LNCaP clone FGC (cell line): ENCODE data around the gene CLOCK.

Experiments
- DNase-seq: peaks from one replicate; pipeline ENCODE4 v3.0.0-alpha.2; 2011; ENCODE audit warnings: low read depth
- H3K4me3 ChIP-seq: 2 replicates; pipeline ENCODE4 v1.5.1; 2011; ENCODE audit warnings: mild to moderate bottlenecking, low read depth, low read length, control low read depth
- CTCF ChIP-seq: IDR thresholded peaks from 2 replicates; pipeline ENCODE4 v1.5.1; 2012; ENCODE audit warnings: mild to moderate bottlenecking; ENCODE audit not compliant: control insufficient read depth, insufficient read depth; ENCODE audit errors: extremely low read depth

CLOCK gene

GRCh38 chr4:55509266-55509665, 37.4 kb downstream of the CLOCK start:
- no peak for TF ChIP-seq CTCF

GRCh38 chr4:55507612-55508011, 39.1 kb downstream of the CLOCK start:
- no peak overlapping the region for H3K4me3 ChIP-seq
- TF ChIP-seq CTCF, result no peak
- no peak for DNase-seq

More at GRCh38 chr4:55509266-55509665, 37.4 kb downstream of the CLOCK start:
- no peak overlapping the region for H3K4me3 ChIP-seq
- DNase-seq, result no peak

- no peak for TF ChIP-seq CTCF
- H3K4me3 ChIP-seq, result no peak overlapping the region
- DNase-seq, result no peak
These were observed 43.5 kb downstream of the CLOCK start for GRCh38 chr4:55503169-55503568.

GRCh38 chr4:55500072-55500471, 46.6 kb downstream of the CLOCK start:
- TF ChIP-seq CTCF, result no peak
- DNase-seq, result no peak

GRCh38 chr4:55499495-55499894, 47.2 kb downstream of the CLOCK start:
- no peak for DNase-seq
- no peak for TF ChIP-seq CTCF

More at GRCh38 chr4:55500072-55500471, 46.6 kb downstream of the CLOCK start:
- H3K4me3 ChIP-seq, result no peak overlapping the region

GRCh38 chr4:55498051-55498450, 48.7 kb downstream of the CLOCK start:
- no peak for DNase-seq
- no peak overlapping the region for H3K4me3 ChIP-seq
- no peak for TF ChIP-seq CTCF

More at GRCh38 chr4:55499495-55499894, 47.2 kb downstream of the CLOCK start:
- no peak overlapping the region for H3K4me3 ChIP-seq

GRCh38 chr4:55491486-55491885, 55.2 kb downstream of the CLOCK start:
- TF ChIP-seq CTCF, result no peak
- no peak overlapping the region for H3K4me3 ChIP-seq
- DNase-seq, result no peak
